ENCODE measurements around the gene OR1I1. TPM values are rescaled to one million over a fixed set of nuclear protein-coding genes. Genes with fewer than 3 reads are reported as not detected.

OR1I1 gene
- total RNA-seq: not detected

GRCh38 chr19:15081911-15082310 lies at the start of gene OR1I1:
OR1I1 (plus strand) TSS chr19:15082211; CDS start chr19:15087066, 4,855 bp downstream.
- H3K4me1 ChIP-seq: no peaks in the 10 kb centered on the region
- H3K27ac ChIP-seq: no peak within 1 kb of the TSS
- no peak for ATAC-seq (ENCODE audit: low FRiP score in 2 of 2)
- no peak for TF ChIP-seq POLR2A (IDR thresholded peaks at IDR 0.05)
- TF ChIP-seq CTCF (IDR thresholded peaks at IDR 0.05): no peak
- no peak for TF ChIP-seq POLR2AphosphoS5 (IDR thresholded peaks at IDR 0.05)
- no peak for DNase-seq
- H3K9me3 ChIP-seq: no peaks in the 10 kb centered on the region
- H3K4me3 ChIP-seq: no peak within 1 kb of the TSS
- WGBS, 2 donors: 64 to 69% methylated on average over 6 of the region's 6 CpGs
- peaks cover 0 to 3% (median 0%) of the 10 kb centered on the region in 4 donors for H3K27me3 ChIP-seq
- no peaks in the 10 kb centered on the region for H3K36me3 ChIP-seq

GRCh38 chr19:15035795-15036311 lies 46.2 kb upstream of the OR1I1 start:
- no peak overlapping the region for H3K27ac ChIP-seq
- ATAC-seq (ENCODE audit: low FRiP score in 2 of 2) (no peak), DNase-seq (no peak)
- 55 to 71% methylated on average over 1 of the region's 1 CpG for WGBS, 2 donors
- no peaks in the 10 kb centered on the region for H3K36me3 ChIP-seq
- no peaks in the 10 kb centered on the region for H3K4me1 ChIP-seq
- H3K4me3 ChIP-seq: no peak overlapping the region
- TF ChIP-seq CTCF (IDR thresholded peaks at IDR 0.05): no peak
- H3K9me3 ChIP-seq: no peaks in the 10 kb centered on the region
- H3K27me3 ChIP-seq: no peaks in the 10 kb centered on the region

GRCh38 chr19:15037586-15037985 lies 44.4 kb upstream of the OR1I1 start:
- DNase-seq: no peak
- H3K27me3 ChIP-seq: no peaks in the 10 kb centered on the region
- H3K27ac ChIP-seq: no peak overlapping the region
- ATAC-seq (ENCODE audit: low FRiP score in 2 of 2): no peak
- no peaks in the 10 kb centered on the region for H3K36me3 ChIP-seq
- no peaks in the 10 kb centered on the region for H3K9me3 ChIP-seq
- WGBS, 2 donors: 53 to 61% methylated on average over 4 of the region's 4 CpGs
- no peak for TF ChIP-seq POLR2A (IDR thresholded peaks at IDR 0.05)
- TF ChIP-seq CTCF (IDR thresholded peaks at IDR 0.05): no peak
- no peak for TF ChIP-seq POLR2AphosphoS5 (IDR thresholded peaks at IDR 0.05)
- TF ChIP-seq EP300 (IDR thresholded peaks at IDR 0.05): no peak
- H3K4me1 ChIP-seq: no peaks in the 10 kb centered on the region
- H3K4me3 ChIP-seq: no peak overlapping the region

GRCh38 chr19:15038294-15038693 lies 43.7 kb upstream of the OR1I1 start:
- H3K9me3 ChIP-seq: no peaks in the 10 kb centered on the region
- H3K4me3 ChIP-seq: no peak overlapping the region
- no peak for ATAC-seq (ENCODE audit: low FRiP score in 2 of 2)
- no peak for DNase-seq
- no peaks in the 10 kb centered on the region for H3K4me1 ChIP-seq
- H3K27ac ChIP-seq: no peak overlapping the region
- 63 to 69% methylated on average over 3 of the region's 3 CpGs for WGBS, 2 donors
- no peaks in the 10 kb centered on the region for H3K36me3 ChIP-seq
- no peaks in the 10 kb centered on the region for H3K27me3 ChIP-seq
- TF ChIP-seq POLR2A (IDR thresholded peaks at IDR 0.05) (no peak), EP300 (IDR thresholded peaks at IDR 0.05) (no peak), CTCF (IDR thresholded peaks at IDR 0.05) (no peak), POLR2AphosphoS5 (IDR thresholded peaks at IDR 0.05) (no peak)

GRCh38 chr19:15042003-15042402 lies 40.0 kb upstream of the OR1I1 start:
- no peak for TF ChIP-seq EP300 (IDR thresholded peaks at IDR 0.05)
- TF ChIP-seq POLR2A (IDR thresholded peaks at IDR 0.05): no peak
- TF ChIP-seq CTCF (IDR thresholded peaks at IDR 0.05): no peak
- TF ChIP-seq POLR2AphosphoS5 (IDR thresholded peaks at IDR 0.05): no peak

More at GRCh38 chr19:15042003-15042402, 40.0 kb upstream of the OR1I1 start:
- DNase-seq (no peak), ATAC-seq (ENCODE audit: low FRiP score in 2 of 2) (no peak)
- WGBS, 2 donors: 65 to 68% methylated on average over 1 of the region's 1 CpG
- Histone ChIP-seq H3K36me3 (no peaks in the 10 kb centered on the region), H3K4me3 (no peak overlapping the region), H3K4me1 (no peaks in the 10 kb centered on the region), H3K27me3 (no peaks in the 10 kb centered on the region), H3K9me3 (no peaks in the 10 kb centered on the region), H3K27ac (no peak overlapping the region)

Data from upper lobe of left lung (tissue), 6 donors.